Measurements from ENCODE around the gene CABP7.

Gene CABP7

DNA sequence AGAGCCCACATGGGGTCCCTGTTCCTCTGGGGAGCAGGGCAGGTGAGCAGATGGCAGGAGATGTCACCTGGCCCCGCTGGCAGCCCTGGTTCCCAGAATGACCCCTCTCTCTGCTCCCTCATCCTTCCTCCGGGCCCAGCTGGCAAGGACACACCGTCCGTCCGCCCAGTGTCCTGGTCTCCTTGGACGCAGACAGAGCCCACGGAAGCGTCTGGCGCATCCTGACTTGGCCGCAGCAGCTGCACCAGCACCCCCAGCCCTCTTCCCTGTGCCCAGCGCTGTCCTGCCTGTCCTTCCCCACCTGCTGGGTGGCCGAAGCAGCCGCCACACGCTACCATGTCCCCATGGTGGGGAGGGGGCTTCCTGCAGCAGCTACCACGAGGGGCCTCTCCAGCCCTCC, 9.6 kb upstream of the CABP7 start:
- Histone ChIP-seq H3K4me3 (ENCODE audit: severe bottlenecking) (no peak overlapping the region), H3K4me1 (ENCODE audit: insufficient read depth, poor library complexity, severe bottlenecking) (no peaks in the 10 kb centered on the region), H3K36me3 (ENCODE audit: low read depth) (no peaks in the 10 kb centered on the region), H3K9me3 (ENCODE audit: severe bottlenecking) (no peaks in the 10 kb centered on the region), H3K27ac (ENCODE audit: poor library complexity, severe bottlenecking) (no peak overlapping the region), H3K27me3 (ENCODE audit: insufficient read depth, poor library complexity, severe bottlenecking) (no peaks in the 10 kb centered on the region)
- TF ChIP-seq, protein P1, sequence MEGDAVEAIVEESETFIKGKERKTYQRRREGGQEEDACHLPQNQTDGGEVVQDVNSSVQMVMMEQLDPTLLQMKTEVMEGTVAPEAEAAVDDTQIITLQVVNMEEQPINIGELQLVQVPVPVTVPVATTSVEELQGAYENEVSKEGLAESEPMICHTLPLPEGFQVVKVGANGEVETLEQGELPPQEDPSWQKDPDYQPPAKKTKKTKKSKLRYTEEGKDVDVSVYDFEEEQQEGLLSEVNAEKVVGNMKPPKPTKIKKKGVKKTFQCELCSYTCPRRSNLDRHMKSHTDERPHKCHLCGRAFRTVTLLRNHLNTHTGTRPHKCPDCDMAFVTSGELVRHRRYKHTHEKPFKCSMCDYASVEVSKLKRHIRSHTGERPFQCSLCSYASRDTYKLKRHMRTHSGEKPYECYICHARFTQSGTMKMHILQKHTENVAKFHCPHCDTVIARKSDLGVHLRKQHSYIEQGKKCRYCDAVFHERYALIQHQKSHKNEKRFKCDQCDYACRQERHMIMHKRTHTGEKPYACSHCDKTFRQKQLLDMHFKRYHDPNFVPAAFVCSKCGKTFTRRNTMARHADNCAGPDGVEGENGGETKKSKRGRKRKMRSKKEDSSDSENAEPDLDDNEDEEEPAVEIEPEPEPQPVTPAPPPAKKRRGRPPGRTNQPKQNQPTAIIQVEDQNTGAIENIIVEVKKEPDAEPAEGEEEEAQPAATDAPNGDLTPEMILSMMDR (IDR thresholded peaks at IDR 0.05; ENCODE audit: poor library complexity, severe bottlenecking) = no peak
- ATAC-seq (ENCODE audit: low read depth) (no peak), DNase-seq (ENCODE audit: low spot score) (no peak)

DNA sequence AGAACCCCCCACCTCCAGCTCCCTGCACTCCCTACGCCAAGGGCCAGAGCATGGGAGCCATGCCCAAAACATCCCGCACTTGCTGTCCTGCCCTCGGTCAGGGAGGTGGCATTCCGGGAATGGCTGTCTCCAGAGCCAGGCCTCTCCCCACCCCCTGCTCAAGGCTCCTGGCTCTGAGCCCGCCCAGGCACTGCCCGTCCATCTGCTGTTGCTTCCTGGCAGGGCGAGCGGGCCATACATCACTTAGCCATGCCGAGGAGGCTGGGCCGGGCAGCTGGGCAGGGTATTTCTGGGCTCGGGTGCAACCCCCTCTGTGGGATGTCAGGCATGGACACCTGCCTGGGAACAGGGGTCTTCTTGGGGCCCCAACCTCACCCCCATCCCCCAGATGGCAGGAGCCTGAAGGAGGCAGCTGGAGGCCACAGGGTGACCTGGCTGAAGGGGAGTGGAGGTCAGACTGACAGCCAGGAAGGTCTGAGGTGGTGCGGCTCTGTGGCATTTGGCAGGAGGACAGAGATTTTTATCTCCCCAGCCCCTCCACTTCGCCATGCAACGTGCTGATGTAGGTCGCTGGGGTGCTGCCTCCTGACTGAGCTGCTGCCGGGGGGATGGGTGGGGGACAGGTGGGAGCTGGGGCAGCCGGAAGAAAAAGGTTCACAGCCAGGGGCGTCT, 8.7 kb upstream of the CABP7 start:
- Histone ChIP-seq H3K27me3 (ENCODE audit: insufficient read depth, poor library complexity, severe bottlenecking) (no peaks in the 10 kb centered on the region), H3K36me3 (ENCODE audit: low read depth) (no peaks in the 10 kb centered on the region), H3K27ac (ENCODE audit: poor library complexity, severe bottlenecking) (no peak overlapping the region), H3K4me3 (ENCODE audit: severe bottlenecking) (no peak overlapping the region), H3K4me1 (ENCODE audit: insufficient read depth, poor library complexity, severe bottlenecking) (no peaks in the 10 kb centered on the region), H3K9me3 (ENCODE audit: severe bottlenecking) (no peaks in the 10 kb centered on the region)
- ATAC-seq (ENCODE audit: low read depth) (peak; percentile 48; the same call in 1 of the 3 replicates), DNase-seq (ENCODE audit: low spot score) (no peak)
- TF ChIP-seq, protein P1 (IDR thresholded peaks at IDR 0.05; ENCODE audit: poor library complexity, severe bottlenecking) = no peak

GRCh38 chr22:29712119-29712518, 7.7 kb upstream of the CABP7 start:
- Histone ChIP-seq H3K9me3 (ENCODE audit: severe bottlenecking) (no peaks in the 10 kb centered on the region), H3K27ac (ENCODE audit: poor library complexity, severe bottlenecking) (no peak overlapping the region), H3K4me1 (ENCODE audit: insufficient read depth, poor library complexity, severe bottlenecking) (no peaks in the 10 kb centered on the region), H3K27me3 (ENCODE audit: insufficient read depth, poor library complexity, severe bottlenecking) (no peaks in the 10 kb centered on the region), H3K36me3 (ENCODE audit: low read depth) (no peaks in the 10 kb centered on the region), H3K4me3 (ENCODE audit: severe bottlenecking) (no peak overlapping the region)
- ATAC-seq (ENCODE audit: low read depth) (no peak), DNase-seq (ENCODE audit: low spot score) (no peak)
- TF ChIP-seq, protein P1 (IDR thresholded peaks at IDR 0.05; ENCODE audit: poor library complexity, severe bottlenecking) = no peak

- H3K27me3 ChIP-seq (ENCODE audit: insufficient read depth, poor library complexity, severe bottlenecking) = no peaks in the 10 kb centered on the region
Observed at GRCh38 chr22:29713156-29713727, 6.6 kb upstream of the CABP7 start.

More at GRCh38 chr22:29713156-29713727, 6.6 kb upstream of the CABP7 start:
- H3K27ac ChIP-seq (ENCODE audit: poor library complexity, severe bottlenecking) = no peak overlapping the region
- DNase-seq (ENCODE audit: low spot score) = no peak
- no peaks in the 10 kb centered on the region for H3K36me3 ChIP-seq (ENCODE audit: low read depth)
- no peaks in the 10 kb centered on the region for H3K4me1 ChIP-seq (ENCODE audit: insufficient read depth, poor library complexity, severe bottlenecking)
- ATAC-seq (ENCODE audit: low read depth) = no peak
- no peaks in the 10 kb centered on the region for H3K9me3 ChIP-seq (ENCODE audit: severe bottlenecking)
- TF ChIP-seq, protein P1 (IDR thresholded peaks at IDR 0.05; ENCODE audit: poor library complexity, severe bottlenecking) = no peak
- no peak overlapping the region for H3K4me3 ChIP-seq (ENCODE audit: severe bottlenecking)
